ENCODE results near the gene SWT1. TPM values are rescaled to one million over a fixed set of nuclear protein-coding genes. Genes with fewer than 3 reads are reported as not detected.

SWT1 gene
- total RNA-seq, 1 donor from 2014 or later: 6.9 TPM

GRCh38 chr1:185292237-185292636, 135.3 kb downstream of the SWT1 start:
- H3K4me3 ChIP-seq: no peak overlapping the region
- H3K4me1 ChIP-seq: peaks cover 9% of the 10 kb centered on the region
- H3K9me3 ChIP-seq: no peaks in the 10 kb centered on the region
- TF ChIP-seq CTCF (IDR thresholded peaks at IDR 0.05) (no peak), POLR2A (IDR thresholded peaks at IDR 0.05) (no peak), POLR2AphosphoS5 (IDR thresholded peaks at IDR 0.05; ENCODE audit: insufficient read depth in 1 of 2, low read depth in 1 of 2) (no peak)
- no peaks in the 10 kb centered on the region for H3K27me3 ChIP-seq
- no peak for DNase-seq (ENCODE audit: extremely low spot score in 2 of 2)
- H3K36me3 ChIP-seq: peaks cover 0 to 13% of the 10 kb centered on the region in 2 donors
- no peak overlapping the region for H3K27ac ChIP-seq
- intact Hi-C loops (cut with DNase I): no loop called here

GRCh38 chr1:185293967-185294542, 137.1 kb downstream of the SWT1 start:
- H3K9me3 ChIP-seq: no peaks in the 10 kb centered on the region
- H3K27me3 ChIP-seq: no peaks in the 10 kb centered on the region
- peaks cover 9% of the 10 kb centered on the region for H3K4me1 ChIP-seq
- H3K4me3 ChIP-seq: no peak overlapping the region
- H3K27ac ChIP-seq: no peak overlapping the region
- no peak for DNase-seq (ENCODE audit: extremely low spot score in 2 of 2)
- intact Hi-C loops (cut with DNase I): no loop called here
- H3K36me3 ChIP-seq: peaks cover 0 to 30% of the 10 kb centered on the region in 2 donors
- TF ChIP-seq CTCF (IDR thresholded peaks at IDR 0.05) (no peak), POLR2AphosphoS5 (IDR thresholded peaks at IDR 0.05; ENCODE audit: insufficient read depth in 1 of 2, low read depth in 1 of 2) (no peak)

GRCh38 chr1:185295091-185295490, 138.1 kb downstream of the SWT1 start:
- Histone ChIP-seq H3K4me3 (no peak overlapping the region), H3K36me3 (peaks cover 0 to 40% of the 10 kb centered on the region in 2 donors), H3K4me1 (peaks cover 9% of the 10 kb centered on the region), H3K9me3 (no peaks in the 10 kb centered on the region), H3K27ac (no peak overlapping the region), H3K27me3 (no peaks in the 10 kb centered on the region)
- no peak for TF ChIP-seq CTCF (IDR thresholded peaks at IDR 0.05)
- no peak for TF ChIP-seq POLR2AphosphoS5 (IDR thresholded peaks at IDR 0.05; ENCODE audit: insufficient read depth in 1 of 2, low read depth in 1 of 2)
- TF ChIP-seq POLR2A (IDR thresholded peaks at IDR 0.05): no peak
- intact Hi-C loops (cut with DNase I): no loop called here
- no peak for DNase-seq (ENCODE audit: extremely low spot score in 2 of 2)

- Histone ChIP-seq H3K9me3 (no peaks in the 10 kb centered on the region), H3K4me3 (no peak overlapping the region), H3K4me1 (peaks cover 2% of the 10 kb centered on the region), H3K27me3 (no peaks in the 10 kb centered on the region), H3K27ac (no peak overlapping the region), H3K36me3 (peaks cover 0 to 66% of the 10 kb centered on the region in 2 donors)
- DNase-seq (ENCODE audit: extremely low spot score in 2 of 2): no peak
- intact Hi-C loops (cut with DNase I): no loop called here
- no peak for TF ChIP-seq POLR2A (IDR thresholded peaks at IDR 0.05)
- TF ChIP-seq POLR2AphosphoS5 (IDR thresholded peaks at IDR 0.05; ENCODE audit: insufficient read depth in 1 of 2, low read depth in 1 of 2): no peak
- no peak for TF ChIP-seq CTCF (IDR thresholded peaks at IDR 0.05)
Observed at GRCh38 chr1:185297982-185298381, 141.0 kb downstream of the SWT1 start.

- H3K36me3 ChIP-seq: peaks cover 0 to 88% of the 10 kb centered on the region in 2 donors
- TF ChIP-seq CTCF (IDR thresholded peaks at IDR 0.05): no peak
- no peak for TF ChIP-seq POLR2A (IDR thresholded peaks at IDR 0.05)
- no peak for TF ChIP-seq POLR2AphosphoS5 (IDR thresholded peaks at IDR 0.05; ENCODE audit: insufficient read depth in 1 of 2, low read depth in 1 of 2)
- intact Hi-C loops (cut with DNase I): no loop called here
Observed at GRCh38 chr1:185300152-185300551, 143.2 kb downstream of the SWT1 start.

More at GRCh38 chr1:185300152-185300551, 143.2 kb downstream of the SWT1 start:
- Histone ChIP-seq H3K27me3 (no peaks in the 10 kb centered on the region), H3K4me3 (no peak overlapping the region), H3K9me3 (no peaks in the 10 kb centered on the region), H3K4me1 (no peaks in the 10 kb centered on the region), H3K27ac (no peak overlapping the region)
- DNase-seq (ENCODE audit: extremely low spot score in 2 of 2): no peak

All from vagina (tissue), 2 donors.